ENCODE data around the gene LSM4.

GRCh38 chr19:18264137-18264854 is 58.6 kb downstream of the LSM4 start:
- TF ChIP-seq CTCF (conservative IDR thresholded peaks at IDR 0.05; ENCODE audit: low read depth, low read length) (no peak), USF2 (IDR thresholded peaks at IDR 0.05; ENCODE audit: low read depth, low read length) (no peak)

Measured in IMR-90 (cell line).